Tibial nerve (tissue), 4 donors: Measurements from ENCODE around the gene RUNX3. TPM values are rescaled to one million over a fixed set of nuclear protein-coding genes. Genes with fewer than 3 reads are reported as not detected.

ENCODE experiments used
- DNase-seq, 2 donors: peaks; one replicate each; pipeline ENCODE4 v3.0.0-alpha.2; 2019; ENCODE audit warnings: low spot score in 2 of 2
- H3K27ac ChIP-seq, 4 donors: fragments of 200-600 bp; sonication (generic) in 3 of 4; one replicate each; pipeline ENCODE4 v1.5.1; 2017 to 2019; ENCODE audit warnings: mild to moderate bottlenecking in 1 of 4
- H3K27me3 ChIP-seq, 2 donors: fragments of 200-600 bp; sonication (generic) in 1 of 2; one replicate each; pipeline versions ENCODE4 v1.5.1 to v1.6.0; 2017 to 2019
- H3K36me3 ChIP-seq, 3 donors: fragments of 200-600 bp; sonication (generic); one replicate each; pipeline ENCODE4 v1.5.1; 2018 to 2019
- H3K4me1 ChIP-seq, 4 donors: fragments of 200-600 bp; sonication (generic) in 3 of 4; one replicate each; pipeline ENCODE4 v1.5.1; 2017 to 2019
- H3K4me3 ChIP-seq, 4 donors: fragments of 200-600 bp; sonication (generic) in 3 of 4; one replicate each; pipeline ENCODE4 v1.5.1; 2017 to 2019; ENCODE audit warnings: mild to moderate bottlenecking in 1 of 4, moderate library complexity in 1 of 4
- H3K9me3 ChIP-seq, 4 donors: fragments of 200-600 bp; sonication (generic) in 3 of 4; one replicate each; pipeline ENCODE4 v1.5.1; 2017 to 2019
- CTCF ChIP-seq, 5 experiments: fragments of 200-600 bp in 3 of 5; fragments of 450-650 bp in 2 of 5; sonication (generic) in 3 of 5; IDR thresholded peaks; one replicate each; pipeline ENCODE4 v1.5.1; 2016 to 2019; ENCODE audit warnings: antibody characterized with exemption in 5 of 5, mild to moderate bottlenecking in 3 of 5, moderate library complexity in 2 of 5
- EP300 ChIP-seq, 2 donors: sonication (generic); formaldehyde crosslinking; IDR thresholded peaks; one replicate each; pipeline ENCODE4 v1.6.1; 2017; ENCODE audit warnings: antibody characterized with exemption in 2 of 2, mild to moderate bottlenecking in 1 of 2
- POLR2A ChIP-seq, 2 donors: fragments of 450-650 bp; IDR thresholded peaks; one replicate each; pipeline ENCODE4 v1.6.1; 2017; ENCODE audit warnings: antibody characterized with exemption in 2 of 2, mild to moderate bottlenecking in 2 of 2, moderate library complexity in 2 of 2
- WGBS, 2 donors: methylation state at CpG; one replicate each; pipeline ENCODE4 v1.1.5; 2018; 5-methylcytosine and 5-hydroxymethylcytosine counted together
- total RNA-seq, 4 donors: library from RNA; depleted of rRNA; stranded (reverse); fragments of >200 nt; gene quantifications; one replicate each; pipeline ENCODE4 v1.1.0, GENCODE V29; 2016

The RUNX3 gene
- total RNA-seq, 4 donors from 2014 or later = 0.22 to 3.3 (median 1.2) TPM

- H3K4me3 ChIP-seq = no peak overlapping the region
Observed at GRCh38 chr1:24865168-24865567, 64.9 kb downstream of the RUNX3 start.

GRCh38 chr1:24864370-24864777, 65.7 kb downstream of the RUNX3 start:
- H3K9me3 ChIP-seq = no peaks in the 10 kb centered on the region
- no peak overlapping the region for H3K4me3 ChIP-seq
- H3K27ac ChIP-seq = no peak overlapping the region
- TF ChIP-seq POLR2A (IDR thresholded peaks at IDR 0.05) (no peak), EP300 (IDR thresholded peaks at IDR 0.05) (no peak), CTCF (IDR thresholded peaks at IDR 0.05) (no peak)
- H3K36me3 ChIP-seq = no peaks in the 10 kb centered on the region
- H3K27me3 ChIP-seq = peaks cover 0 to 59% of the 10 kb centered on the region in 2 donors
- no peak for DNase-seq
- 33% methylated on average over 8 of the region's 8 CpGs for WGBS, 2 donors
- H3K4me1 ChIP-seq = no peaks in the 10 kb centered on the region

More at GRCh38 chr1:24865168-24865567, 64.9 kb downstream of the RUNX3 start:
- no peaks in the 10 kb centered on the region for H3K36me3 ChIP-seq
- 71 to 72% methylated on average over 7 of the region's 7 CpGs for WGBS, 2 donors
- H3K9me3 ChIP-seq = no peaks in the 10 kb centered on the region
- no peak for DNase-seq
- H3K27me3 ChIP-seq = peaks cover 0 to 59% of the 10 kb centered on the region in 2 donors
- no peak overlapping the region for H3K27ac ChIP-seq
- TF ChIP-seq EP300 (IDR thresholded peaks at IDR 0.05) (no peak), POLR2A (IDR thresholded peaks at IDR 0.05) (no peak), CTCF (IDR thresholded peaks at IDR 0.05) (no peak)
- H3K4me1 ChIP-seq = no peaks in the 10 kb centered on the region

GRCh38 chr1:24862775-24863483, 67.1 kb downstream of the RUNX3 start:
- 87 to 91% methylated on average over 12 of the region's 12 CpGs for WGBS, 2 donors
- Histone ChIP-seq H3K36me3 (no peaks in the 10 kb centered on the region), H3K4me1 (no peaks in the 10 kb centered on the region), H3K9me3 (no peaks in the 10 kb centered on the region), H3K27ac (no peak overlapping the region), H3K4me3 (no peak overlapping the region), H3K27me3 (peaks cover 0 to 53% of the 10 kb centered on the region in 2 donors)
- DNase-seq = no peak
- TF ChIP-seq POLR2A (IDR thresholded peaks at IDR 0.05) = no peak
- TF ChIP-seq EP300 (IDR thresholded peaks at IDR 0.05) = no peak
- TF ChIP-seq CTCF (IDR thresholded peaks at IDR 0.05) = no peak

- Histone ChIP-seq H3K4me1 (no peaks in the 10 kb centered on the region), H3K27me3 (peaks cover 0 to 46% of the 10 kb centered on the region in 2 donors), H3K9me3 (no peaks in the 10 kb centered on the region), H3K36me3 (no peaks in the 10 kb centered on the region), H3K27ac (no peak overlapping the region), H3K4me3 (no peak overlapping the region)
- no peak for DNase-seq
- TF ChIP-seq CTCF (IDR thresholded peaks at IDR 0.05) = no peak
- no peak for TF ChIP-seq EP300 (IDR thresholded peaks at IDR 0.05)
- TF ChIP-seq POLR2A (IDR thresholded peaks at IDR 0.05) = no peak
- 49 to 52% methylated on average over 22 to 26 of the region's 28 CpGs for WGBS, 2 donors
Observed at GRCh38 chr1:24861821-24862727, 68.0 kb downstream of the RUNX3 start.

- 76 to 85% methylated on average over 15 of the region's 15 CpGs for WGBS, 2 donors
- H3K4me3 ChIP-seq = no peak overlapping the region
- peaks cover 0 to 34% of the 10 kb centered on the region in 2 donors for H3K27me3 ChIP-seq
- H3K36me3 ChIP-seq = no peaks in the 10 kb centered on the region
- TF ChIP-seq CTCF (IDR thresholded peaks at IDR 0.05) (no peak), EP300 (IDR thresholded peaks at IDR 0.05) (no peak), POLR2A (IDR thresholded peaks at IDR 0.05) (no peak)
- no peaks in the 10 kb centered on the region for H3K9me3 ChIP-seq
- no peak for DNase-seq
- H3K27ac ChIP-seq = no peak overlapping the region
- no peaks in the 10 kb centered on the region for H3K4me1 ChIP-seq
Observed at GRCh38 chr1:24860841-24861240, 69.2 kb downstream of the RUNX3 start.
